OCI-LY1 (cell line): Measurements from ENCODE around the gene JAM3.

Source experiments
- EZH2 ChIP-seq: fragments of 200-600 bp; sonication (generic), shearing (Covaris generic); IDR thresholded peaks from 2 replicates; pipeline ENCODE4 v1.8.0; 2017; ENCODE audit warnings: borderline replicate concordance, mixed run types, mild to moderate bottlenecking, antibody characterized with exemption, low read length, moderate library complexity, mixed read lengths
- TF ChIP-seq, protein P1 (sequence below): fragments of 200-600 bp; sonication (generic), shearing (Covaris generic); IDR thresholded peaks from 2 replicates; pipeline ENCODE4 v1.5.1; 2017; ENCODE audit warnings: mild to moderate bottlenecking, antibody characterized with exemption, low read length, moderate library complexity, mixed read lengths

- TF ChIP-seq, protein P1, sequence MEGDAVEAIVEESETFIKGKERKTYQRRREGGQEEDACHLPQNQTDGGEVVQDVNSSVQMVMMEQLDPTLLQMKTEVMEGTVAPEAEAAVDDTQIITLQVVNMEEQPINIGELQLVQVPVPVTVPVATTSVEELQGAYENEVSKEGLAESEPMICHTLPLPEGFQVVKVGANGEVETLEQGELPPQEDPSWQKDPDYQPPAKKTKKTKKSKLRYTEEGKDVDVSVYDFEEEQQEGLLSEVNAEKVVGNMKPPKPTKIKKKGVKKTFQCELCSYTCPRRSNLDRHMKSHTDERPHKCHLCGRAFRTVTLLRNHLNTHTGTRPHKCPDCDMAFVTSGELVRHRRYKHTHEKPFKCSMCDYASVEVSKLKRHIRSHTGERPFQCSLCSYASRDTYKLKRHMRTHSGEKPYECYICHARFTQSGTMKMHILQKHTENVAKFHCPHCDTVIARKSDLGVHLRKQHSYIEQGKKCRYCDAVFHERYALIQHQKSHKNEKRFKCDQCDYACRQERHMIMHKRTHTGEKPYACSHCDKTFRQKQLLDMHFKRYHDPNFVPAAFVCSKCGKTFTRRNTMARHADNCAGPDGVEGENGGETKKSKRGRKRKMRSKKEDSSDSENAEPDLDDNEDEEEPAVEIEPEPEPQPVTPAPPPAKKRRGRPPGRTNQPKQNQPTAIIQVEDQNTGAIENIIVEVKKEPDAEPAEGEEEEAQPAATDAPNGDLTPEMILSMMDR: no peak
- no peak for TF ChIP-seq EZH2
These were observed 83.8 kb downstream of the JAM3 start for GRCh38 chr11:134152696-134153095.
